NCI-H1930 (cell line): ENCODE results near the gene POLL.
"Not testable (repeated sequence)": the region's sequence is repeated elsewhere in the genome, so short reads cannot be mapped to it uniquely, and the experiment has no call there.

Source experiments
- DNase-seq, 2 experiments: peaks; one replicate each; lab custom pipeline; 2025; lab: John Stamatoyannopoulos, UW

The POLL gene

DNA sequence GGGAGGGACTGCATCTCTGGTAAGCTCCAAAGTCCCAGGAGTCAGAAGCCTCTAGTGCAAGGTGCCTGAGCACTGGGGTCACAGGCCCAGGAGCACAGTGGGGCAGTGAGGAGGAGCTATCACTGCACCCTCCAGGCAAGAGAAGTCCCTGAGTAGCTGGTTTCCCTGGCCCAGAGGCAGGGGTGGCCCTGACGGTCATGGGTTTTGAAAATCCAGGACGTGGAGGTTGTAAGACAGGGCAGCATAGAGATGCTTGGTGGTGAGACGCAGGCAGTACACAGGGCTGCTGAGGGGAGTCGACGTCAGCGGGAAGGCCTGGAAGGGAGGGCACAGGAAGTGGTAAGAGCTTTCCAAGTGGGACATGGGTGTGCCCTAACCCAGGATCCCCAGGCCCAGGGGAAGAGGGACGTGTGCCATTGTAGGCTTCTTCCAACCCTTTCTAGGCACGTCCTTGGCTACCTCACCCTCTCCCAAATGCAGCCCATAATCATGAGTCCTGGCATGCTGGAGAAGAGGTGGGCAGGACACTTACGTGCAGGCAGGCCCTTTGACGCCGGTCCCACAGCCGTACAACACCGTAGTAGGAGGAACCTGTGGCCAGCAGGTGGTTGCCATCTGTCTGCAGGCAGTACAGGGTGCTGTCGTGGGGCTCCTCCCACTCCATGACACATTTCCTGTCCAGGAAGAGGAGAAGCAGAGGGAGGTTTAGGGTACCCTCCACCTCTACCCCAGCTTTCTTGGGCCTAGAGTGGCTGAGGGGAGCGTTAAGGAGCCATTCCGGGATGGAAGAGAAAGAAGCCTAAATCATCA is 23.2 kb upstream of the POLL start:
- DNase-seq: no peak

DNA sequence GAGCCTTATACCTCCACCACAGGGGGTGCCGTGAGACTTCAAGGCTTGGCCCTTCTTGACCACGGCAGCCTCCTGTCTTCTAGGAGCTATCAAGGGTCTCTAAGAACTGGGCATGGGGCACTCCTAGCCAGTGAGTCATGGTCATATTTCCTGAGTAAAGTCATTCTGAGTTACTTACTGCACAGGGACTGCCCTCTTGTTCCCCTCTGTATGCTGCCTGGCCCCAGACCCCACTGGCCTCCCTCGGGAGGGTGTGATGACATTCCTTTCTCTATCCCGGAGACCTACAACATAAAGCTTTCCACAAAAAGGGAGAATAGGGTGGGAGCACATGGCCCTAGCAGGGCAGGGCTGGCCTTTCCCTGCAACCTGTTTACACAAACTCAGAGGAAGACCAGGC is 21.4 kb upstream of the POLL start:
- no peak for DNase-seq

DNA sequence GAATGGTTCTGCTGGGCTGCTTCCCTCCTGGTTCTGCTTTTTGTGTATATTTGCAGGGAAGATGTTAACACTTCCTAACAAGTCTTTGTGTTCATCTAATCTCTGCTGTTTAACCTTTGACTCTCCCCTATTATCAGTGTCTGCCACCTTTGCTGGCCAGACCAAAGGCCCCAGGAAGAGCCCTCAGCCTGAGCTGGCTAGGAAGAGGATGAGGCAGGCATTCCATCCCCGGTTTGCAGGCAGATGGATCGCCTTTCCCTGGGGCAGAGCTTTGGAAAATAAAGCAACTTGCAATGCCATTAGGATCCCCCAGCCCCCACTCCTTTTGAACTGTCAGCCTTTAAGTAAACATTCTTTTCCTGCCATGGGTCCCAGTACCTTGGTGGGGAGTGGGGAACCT is 19.1 kb upstream of the POLL start:
- no peak for DNase-seq

DNA sequence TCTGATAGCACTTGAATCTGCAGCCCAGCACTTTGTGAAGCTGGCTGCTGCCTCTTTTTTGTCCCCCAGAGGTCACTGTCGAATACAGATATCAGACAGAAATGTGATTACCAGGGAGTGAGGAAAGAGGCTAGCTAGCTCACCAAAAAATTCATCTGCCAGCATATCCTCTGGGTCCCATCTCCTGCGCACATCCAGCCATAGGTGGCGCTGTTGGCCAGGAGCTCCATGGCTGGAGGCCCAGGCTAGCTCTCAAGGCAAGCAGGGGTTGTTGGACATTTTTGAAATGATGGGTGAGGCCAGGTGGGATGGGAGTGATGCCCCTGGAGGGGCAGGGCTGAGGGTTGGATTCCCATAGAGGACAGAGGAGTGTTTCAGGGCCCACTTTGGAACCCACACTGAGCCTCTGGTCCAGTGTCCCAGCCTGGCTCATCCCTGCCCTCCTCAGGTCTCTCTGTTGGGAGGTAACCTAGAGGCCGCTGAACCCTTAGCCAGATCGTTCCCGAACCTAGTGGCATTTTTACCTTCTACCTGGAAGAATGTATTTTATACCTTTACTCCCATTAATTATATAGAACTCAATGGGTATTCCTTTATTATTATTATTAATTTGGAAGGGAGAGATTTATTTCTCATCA is 14.8 kb upstream of the POLL start:
- DNase-seq: peak; percentile 33 to 55

DNA sequence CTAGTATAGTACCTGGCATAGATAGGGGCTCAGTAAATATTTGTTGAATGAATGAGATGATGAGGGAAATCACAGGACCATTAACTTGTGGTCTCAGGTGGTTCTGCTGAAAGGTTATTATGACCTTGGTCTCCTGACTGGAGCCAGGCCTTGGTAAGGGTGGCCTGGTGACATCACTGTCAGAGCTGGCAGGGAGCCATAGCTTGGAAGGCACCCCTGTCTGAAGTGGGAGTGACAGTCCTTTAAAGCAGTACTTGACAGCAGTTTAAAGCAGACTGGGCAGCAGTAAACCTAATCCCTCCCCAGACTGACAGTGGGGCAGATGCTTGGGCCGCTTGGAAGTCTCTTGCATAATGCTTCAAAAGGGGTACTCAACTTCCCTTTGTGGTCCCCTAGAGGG is 13.5 kb upstream of the POLL start:
- DNase-seq: no peak

DNA sequence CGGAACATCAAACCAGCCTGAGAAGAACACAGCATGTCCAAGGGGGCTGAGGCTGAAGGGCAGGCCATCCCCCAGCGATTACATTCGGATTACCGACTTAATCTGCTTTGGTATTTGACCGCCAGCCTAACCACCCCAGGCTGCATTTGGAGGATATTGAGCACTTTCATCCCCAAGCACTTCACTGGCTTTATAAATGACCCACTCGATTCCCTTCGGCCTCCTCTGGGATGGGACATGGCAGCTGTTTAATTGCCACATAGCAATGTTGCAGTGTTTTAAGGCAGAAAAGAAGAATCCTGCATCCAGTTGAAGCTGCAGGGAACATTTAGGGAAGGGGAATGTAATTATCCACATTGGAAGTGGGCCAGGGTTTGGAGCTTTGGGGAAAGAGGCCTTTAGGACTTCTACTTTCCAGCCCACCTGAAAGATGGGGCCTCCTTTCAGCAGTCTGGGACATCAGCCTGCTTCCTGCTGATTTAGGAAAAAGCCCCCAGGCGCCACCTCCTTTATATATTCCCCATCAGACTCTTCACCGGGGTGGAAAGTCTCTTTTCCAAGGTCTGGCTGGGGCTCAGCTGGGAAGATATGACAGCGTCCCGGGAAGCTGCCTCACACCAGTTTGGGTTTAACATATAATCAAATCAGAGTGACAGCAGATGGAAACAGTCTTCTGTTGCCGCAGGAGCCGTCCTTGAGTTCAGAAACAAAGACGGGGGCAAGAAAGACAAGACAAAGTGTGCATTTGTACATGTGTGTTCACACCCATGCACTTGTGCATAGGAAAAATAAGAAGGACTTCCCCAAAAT is 9.2 kb upstream of the POLL start:
- DNase-seq: no peak

DNA sequence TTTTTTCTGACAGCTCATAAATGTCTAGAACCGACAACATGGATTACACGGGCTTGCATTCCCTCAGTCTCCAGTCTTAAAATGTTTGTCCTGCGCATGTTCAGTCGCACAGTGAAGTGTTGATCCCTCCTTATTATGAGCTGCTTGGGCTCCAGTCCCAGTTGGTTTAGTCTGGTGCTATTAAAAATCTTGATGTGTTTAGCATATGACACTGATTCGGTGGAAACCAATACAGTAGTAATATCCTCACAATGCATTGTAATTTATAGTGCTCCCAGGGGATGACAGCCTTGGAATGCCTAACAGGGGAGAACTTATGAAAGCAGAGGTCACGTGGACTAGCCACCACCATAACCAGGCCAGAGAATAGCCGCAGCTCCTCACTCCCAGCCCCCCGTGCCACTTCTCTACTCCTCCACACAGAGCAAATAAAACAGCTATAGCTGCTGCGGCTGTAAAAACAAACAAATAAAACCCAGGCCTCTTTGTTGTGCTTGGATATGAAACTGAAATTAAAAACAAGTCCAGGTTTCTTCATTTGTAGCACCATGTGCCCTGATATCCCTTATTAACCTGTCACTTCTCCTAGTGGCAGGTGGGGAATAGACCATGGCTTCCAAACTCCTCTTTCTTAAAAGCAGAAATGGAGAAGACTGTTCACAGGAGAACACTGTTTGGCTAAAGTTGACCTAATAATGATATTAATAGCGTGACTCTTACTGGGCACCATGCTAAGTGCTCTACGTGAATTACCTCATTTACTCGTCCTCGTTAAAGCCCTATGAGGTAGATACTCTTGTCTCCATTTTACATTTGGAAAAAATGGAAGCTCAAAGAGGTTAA is 7.8 kb upstream of the POLL start:
- DNase-seq: no peak

DNA sequence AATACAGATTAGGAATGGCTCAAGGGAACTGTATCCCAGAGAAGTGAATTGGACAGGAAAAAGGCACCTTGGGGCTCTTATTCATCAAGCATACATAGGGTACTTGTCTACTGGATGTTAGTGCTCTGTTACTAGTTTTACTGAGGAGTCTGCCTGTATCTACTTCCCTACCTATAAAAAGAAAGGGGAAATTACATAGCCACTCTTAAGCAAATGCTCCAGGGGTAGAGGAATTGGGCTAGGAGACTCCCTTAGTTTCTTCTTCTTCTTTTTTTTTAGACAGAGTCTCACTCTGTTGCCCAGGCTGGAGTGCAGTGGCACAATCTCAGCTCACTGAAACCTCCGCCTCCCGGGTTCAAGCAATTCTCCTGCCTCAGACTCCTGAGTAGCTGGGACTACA is 5.3 kb upstream of the POLL start:
- not testable (repeated sequence) for DNase-seq

DNA sequence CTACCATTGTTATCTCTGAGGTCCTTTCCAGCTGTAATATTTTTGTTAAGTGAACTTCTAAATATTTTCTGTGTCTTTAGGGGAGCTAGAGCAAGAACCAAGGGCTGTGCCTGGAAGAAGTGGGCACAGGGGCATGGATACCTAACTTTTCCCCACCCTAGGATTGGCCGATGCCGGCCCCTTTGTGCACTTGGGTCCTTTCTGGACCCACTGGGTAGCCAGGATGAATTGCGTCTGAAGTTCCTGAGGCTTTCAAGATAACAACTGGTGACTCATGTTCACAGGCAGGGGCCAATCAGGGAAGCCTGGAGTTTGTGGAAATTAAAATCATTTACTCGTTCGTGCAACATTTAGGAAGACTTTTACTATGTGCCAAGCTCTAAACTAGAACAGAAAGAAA is 822 bp upstream of the POLL start:
- no peak for DNase-seq

DNA sequence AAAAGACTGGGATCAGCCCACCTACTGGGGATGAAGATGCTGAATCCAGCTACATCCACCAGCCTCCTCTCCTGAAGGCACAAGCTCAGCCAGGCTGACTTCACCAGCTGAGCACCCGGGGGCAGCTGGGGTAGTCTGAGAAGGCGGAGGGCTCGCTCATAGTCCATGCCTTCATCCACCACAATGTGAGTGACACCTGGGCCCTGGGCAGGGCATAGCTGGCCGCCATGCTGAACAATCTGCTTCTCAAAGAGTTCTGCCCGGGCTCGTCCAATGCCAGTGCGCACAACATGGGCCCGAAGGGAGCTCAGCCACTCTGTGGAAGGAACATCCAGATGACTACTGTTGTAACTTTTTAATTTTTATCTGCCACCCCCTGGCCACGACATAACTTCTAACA is 2.2 kb downstream of the POLL start:
- DNase-seq: no peak

DNA sequence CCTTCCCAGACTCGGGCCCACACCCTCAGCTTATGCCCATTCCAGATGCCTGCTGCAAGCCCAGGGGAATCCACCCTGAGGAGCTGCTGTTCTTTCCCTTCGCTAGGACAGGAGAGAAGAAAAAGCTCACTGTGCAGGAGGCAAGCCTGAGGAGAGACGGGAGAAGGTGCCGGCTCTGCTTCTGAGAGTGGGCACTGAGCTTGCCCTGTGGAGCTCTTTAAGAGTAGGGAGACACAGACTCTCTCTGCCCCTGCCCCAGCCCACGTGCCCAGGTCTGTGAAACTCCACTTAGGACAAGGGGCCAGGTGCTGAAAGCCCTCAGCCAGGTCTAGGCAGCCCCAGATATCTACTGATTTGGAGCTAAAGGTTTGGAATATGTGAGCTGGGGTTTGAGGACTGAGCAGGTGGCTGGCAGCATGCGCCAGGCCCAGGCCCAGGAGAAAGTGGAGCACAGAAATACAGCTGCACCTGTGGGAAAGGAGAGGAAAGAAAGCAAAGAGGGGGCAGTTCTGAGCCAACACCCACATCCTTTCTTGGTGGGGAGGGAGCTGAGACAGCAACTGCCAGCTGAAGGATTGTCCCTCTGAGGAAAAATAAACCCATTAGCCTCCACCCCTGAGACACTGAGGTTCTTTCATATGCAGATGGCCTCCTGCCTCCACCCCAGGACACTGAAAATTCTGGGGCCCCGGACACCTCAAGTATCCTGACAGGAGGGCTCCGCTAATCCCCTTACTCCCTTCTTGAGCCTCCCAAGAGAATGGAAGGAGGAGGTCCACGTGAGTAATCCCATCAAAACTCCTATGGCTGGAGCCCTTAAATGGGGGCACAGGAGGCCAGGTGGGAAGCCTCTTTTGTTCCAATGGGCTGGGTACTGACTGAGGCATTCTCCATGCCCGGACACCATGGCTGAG is 7.3 kb downstream of the POLL start:
- no peak for DNase-seq

DNA sequence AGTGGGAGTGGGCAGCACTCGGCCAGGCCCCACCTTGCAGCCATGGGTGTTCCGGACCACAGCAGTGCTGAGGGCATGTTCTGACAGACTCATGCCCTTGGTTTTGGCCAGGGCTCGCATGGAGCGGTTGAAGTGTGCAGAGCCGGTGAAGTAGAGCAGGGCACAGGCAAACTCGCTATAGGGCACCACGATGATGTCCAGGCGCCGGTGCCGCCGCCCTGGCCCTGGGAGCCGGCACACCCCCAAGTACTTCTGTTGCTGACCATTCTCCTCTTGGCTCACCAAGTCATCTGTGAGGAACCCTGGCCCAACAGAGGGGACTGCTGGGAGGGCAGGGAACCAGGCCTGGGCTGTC is 8.6 kb downstream of the POLL start:
- no peak for DNase-seq

DNA sequence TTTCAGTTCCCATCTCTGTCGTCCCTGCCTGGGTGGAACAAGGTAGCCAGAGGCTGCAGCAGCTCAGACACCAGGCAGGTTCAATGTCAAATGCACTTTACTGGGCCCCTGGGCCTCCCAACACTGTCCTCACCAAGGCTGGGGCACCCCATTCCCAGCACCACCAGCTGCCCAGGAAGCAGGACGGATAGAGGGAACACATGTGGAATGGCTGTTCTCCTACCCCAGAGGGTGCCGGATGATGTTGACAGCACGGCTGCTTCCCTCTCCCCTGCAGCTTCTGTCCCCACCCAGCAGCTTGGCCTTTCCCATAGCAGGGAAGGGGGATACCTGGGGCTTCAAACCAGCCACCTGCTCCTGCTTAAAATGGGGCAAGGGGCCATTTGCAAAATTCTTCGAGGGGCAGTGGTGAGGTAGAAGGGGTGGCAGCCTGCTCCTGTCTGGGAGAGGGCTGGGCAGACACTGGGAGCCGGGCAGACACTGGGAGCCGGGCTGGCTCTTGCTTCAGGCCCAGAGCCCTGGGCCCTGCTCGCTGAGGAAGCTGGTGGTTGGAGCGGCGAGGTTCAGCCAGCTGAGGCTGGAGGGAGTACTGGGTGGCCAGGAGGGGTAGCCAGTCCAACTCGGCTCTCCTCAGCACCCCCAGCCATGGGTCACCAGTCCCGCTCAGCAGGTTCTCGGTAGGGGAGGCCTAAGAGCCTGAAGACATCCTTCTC is 9.1 kb downstream of the POLL start:
- DNase-seq: no peak

DNA sequence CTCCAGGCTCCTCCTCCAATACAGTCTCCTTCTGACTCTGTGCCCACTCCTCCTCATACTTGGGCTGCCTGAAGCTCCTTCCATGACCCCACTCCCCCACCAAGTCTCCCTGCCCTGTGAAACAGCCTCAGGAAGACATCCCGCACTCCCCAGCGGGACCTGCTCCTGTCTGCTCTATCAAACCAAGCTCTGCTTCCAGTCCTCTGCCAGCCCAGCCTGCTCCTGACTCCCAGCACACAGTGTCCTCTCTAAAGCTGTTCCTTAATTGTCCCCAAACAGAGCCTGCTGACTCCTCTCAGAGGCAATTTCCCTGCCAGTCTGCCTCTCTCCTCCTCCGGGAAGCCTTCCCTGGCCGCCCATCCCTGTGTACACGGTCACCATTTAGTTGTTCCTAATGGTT is 9.9 kb downstream of the POLL start:
- DNase-seq: no peak

DNA sequence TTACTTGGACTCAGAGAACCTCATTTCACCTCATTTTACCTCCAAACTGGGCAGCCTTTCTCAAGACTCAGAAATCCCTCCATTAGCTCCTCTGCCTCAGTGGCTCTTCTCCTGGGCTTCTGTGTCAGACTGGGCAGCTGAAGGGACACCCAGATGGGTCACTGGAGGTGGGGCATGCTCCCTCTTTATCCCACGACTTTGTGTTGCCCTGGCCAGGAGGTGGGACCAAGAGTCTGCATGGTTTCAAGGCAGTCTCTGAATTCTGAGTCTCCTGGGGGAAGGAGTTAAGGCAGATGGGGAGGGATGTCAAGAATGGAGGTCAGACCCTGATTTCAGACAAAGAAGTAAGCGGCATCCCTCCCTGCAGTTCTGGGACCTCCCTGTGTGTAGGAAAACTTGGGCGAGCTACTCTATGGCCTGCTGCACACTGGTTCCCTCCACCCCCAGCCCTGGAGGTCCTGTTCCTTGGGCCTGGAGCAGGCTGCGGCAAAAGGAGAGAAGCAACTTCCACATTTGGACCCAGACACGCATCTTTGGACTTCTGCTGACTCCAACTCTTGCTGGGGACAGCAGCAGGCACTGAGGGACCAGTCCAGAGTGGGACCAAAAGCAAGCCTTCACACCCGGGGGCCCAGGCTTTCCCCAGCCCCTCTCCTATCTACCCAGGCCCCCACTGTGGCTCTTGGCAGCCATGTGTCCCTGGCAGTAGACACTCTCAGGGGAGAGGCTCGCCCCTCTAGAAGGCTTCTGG is 10.8 kb downstream of the POLL start:
- DNase-seq: no peak

DNA sequence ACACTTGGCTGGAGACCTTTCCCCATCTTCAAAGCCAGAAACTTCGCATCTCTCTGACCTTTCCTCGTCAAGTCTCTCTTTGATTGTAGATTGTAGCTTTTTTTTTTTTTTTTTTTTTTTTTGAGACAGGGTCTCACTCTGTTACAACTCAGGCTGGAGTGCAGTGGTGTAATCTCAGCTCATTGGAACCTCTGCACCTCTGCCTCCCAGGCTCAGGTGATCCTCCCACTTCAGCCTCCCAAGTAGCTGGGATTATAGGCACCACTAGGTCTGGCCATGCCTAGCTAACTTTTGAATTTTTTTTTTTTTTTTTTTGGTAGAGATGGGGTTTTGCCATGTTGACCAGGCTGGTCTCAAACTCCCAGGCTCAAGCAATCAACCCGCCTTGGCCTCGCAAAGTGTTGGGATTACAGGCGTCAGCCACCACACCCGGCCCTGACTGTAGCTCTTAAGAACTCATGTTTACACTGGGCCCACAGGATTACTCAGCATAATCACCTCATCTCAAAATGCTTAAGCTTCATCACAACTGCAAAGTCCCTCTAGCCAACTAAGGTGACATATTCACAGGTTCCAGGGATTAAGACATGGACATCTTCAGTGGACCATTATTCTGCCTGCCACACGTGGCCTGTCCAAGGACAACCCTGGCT is 11.7 kb downstream of the POLL start:
- DNase-seq: no peak

DNA sequence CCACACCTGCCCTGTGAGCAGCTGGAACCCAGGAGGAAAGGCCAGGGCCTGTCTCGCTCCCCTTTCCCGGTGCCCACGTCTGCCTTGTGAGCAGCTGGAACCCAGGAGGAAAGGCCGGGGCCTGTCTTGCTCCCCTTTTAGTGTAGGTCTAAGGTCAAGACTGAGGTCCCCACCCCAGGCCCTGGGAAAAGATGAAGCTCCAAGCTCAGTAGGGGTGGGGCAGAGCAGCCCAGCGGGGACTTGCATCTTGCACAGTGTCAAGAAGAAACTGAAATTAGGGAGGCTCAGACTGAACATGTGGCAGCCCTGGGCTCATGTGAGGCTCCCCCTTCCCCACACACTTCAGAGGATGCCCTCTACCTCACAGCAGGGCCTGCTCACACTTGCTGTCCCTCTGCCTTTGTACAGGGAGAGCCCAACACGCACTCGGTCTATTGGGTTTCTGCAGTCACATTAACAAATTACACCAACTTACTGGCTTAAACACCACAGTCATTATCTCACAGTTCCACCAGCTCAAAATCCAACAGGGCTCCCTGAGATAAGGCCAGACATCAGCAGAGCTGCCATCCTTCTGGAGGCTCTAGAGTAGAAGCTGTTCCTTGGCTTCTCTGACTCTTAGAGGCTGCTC is 12.4 kb downstream of the POLL start:
- DNase-seq: no peak

DNA sequence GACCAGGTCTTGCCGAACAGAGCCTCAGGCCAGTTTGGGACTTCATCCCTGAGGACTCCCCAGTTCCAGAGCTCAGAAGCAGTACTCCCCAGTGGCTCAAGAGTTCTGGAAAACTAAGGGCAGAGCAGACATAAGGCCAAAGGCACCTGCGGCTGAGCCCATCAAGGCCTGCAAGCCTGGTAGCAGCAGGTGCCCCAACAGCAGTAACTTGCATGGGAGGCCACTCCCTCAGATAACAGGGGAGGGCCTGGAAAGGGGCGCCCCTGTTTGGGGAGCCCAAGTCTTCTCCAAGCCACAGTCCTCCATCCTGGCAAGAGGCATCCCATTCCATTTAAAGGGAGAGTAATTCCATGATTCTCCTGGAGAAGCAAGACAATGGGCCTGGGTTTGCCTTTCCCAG is 13.0 kb downstream of the POLL start:
- no peak for DNase-seq
